Ectodermal cell (in vitro differentiated cells): Measurements from ENCODE around the gene PARD6B.

Experiments
- H3K27ac ChIP-seq: 2 replicates; pipeline ENCODE4 v1.7.0; 2013; ENCODE audit warnings: mild to moderate bottlenecking, low read depth, low read length; ENCODE audit not compliant: insufficient read depth, poor library complexity, severe bottlenecking
- H3K27me3 ChIP-seq: 2 replicates; pipeline ENCODE4 v1.7.0; 2013; ENCODE audit warnings: mild to moderate bottlenecking, low read length; ENCODE audit not compliant: insufficient read depth, control insufficient read depth, poor library complexity, severe bottlenecking
- H3K36me3 ChIP-seq: one replicate; pipeline ENCODE4 v1.7.0; 2013; ENCODE audit warnings: low read length; ENCODE audit not compliant: control insufficient read depth, insufficient read depth
- H3K4me1 ChIP-seq: one replicate; pipeline ENCODE4 v1.7.0; 2013; ENCODE audit warnings: low read length; ENCODE audit not compliant: control insufficient read depth, insufficient read depth
- H3K4me3 ChIP-seq: 2 replicates; pipeline ENCODE4 v1.7.0; 2013; ENCODE audit warnings: low read depth, low read length, control low read depth; ENCODE audit not compliant: insufficient read depth
- H3K9me3 ChIP-seq: 2 replicates; pipeline ENCODE4 v1.7.0; 2013; ENCODE audit warnings: mild to moderate bottlenecking, low read length, moderate library complexity; ENCODE audit not compliant: control insufficient read depth
- WGBS, 2 experiments: methylation state at CpG; one replicate each; pipeline ENCODE4 v1.1.7; 2013; ENCODE audit warnings: missing lambda C conversion rate in 2 of 2; 5-methylcytosine and 5-hydroxymethylcytosine counted together

The PARD6B gene

GRCh38 chr20:50724851-50725723, 6.3 kb upstream of the PARD6B start:
- 45 to 46% methylated on average over 14 of the region's 14 CpGs for WGBS, 2 experiments
- peaks cover 16% of the 10 kb centered on the region for H3K4me1 ChIP-seq
- no peak overlapping the region for H3K4me3 ChIP-seq
- H3K9me3 ChIP-seq: no peaks in the 10 kb centered on the region
- H3K36me3 ChIP-seq: no peaks in the 10 kb centered on the region
- H3K27ac ChIP-seq: peak overlapping the region; percentile 40
- no peaks in the 10 kb centered on the region for H3K27me3 ChIP-seq

- no peaks in the 10 kb centered on the region for H3K36me3 ChIP-seq
- 89 to 92% methylated on average over 10 of the region's 10 CpGs for WGBS, 2 experiments
- no peak overlapping the region for H3K27ac ChIP-seq
- no peaks in the 10 kb centered on the region for H3K9me3 ChIP-seq
- H3K27me3 ChIP-seq: no peaks in the 10 kb centered on the region
- peaks cover 19% of the 10 kb centered on the region for H3K4me1 ChIP-seq
- no peak overlapping the region for H3K4me3 ChIP-seq
Observed at GRCh38 chr20:50725724-50726005, 5.7 kb upstream of the PARD6B start.

- WGBS, 2 experiments: 90 to 95% methylated on average over 3 to 4 of the region's 4 CpGs
- Histone ChIP-seq H3K9me3 (no peaks in the 10 kb centered on the region), H3K27ac (no peak overlapping the region), H3K4me3 (no peak overlapping the region), H3K4me1 (peaks cover 19% of the 10 kb centered on the region), H3K36me3 (no peaks in the 10 kb centered on the region), H3K27me3 (no peaks in the 10 kb centered on the region)
Observed at GRCh38 chr20:50726955-50727791, 4.2 kb upstream of the PARD6B start.

- WGBS, 2 experiments: 92 to 94% methylated on average over 8 of the region's 8 CpGs
- H3K4me1 ChIP-seq: peaks cover 19% of the 10 kb centered on the region
- H3K27me3 ChIP-seq: no peaks in the 10 kb centered on the region
Observed at GRCh38 chr20:50727792-50728485, 3.4 kb upstream of the PARD6B start.

GRCh38 chr20:50728486-50728980, 2.8 kb upstream of the PARD6B start:
- H3K4me1 ChIP-seq: peaks cover 19% of the 10 kb centered on the region
- H3K27ac ChIP-seq: no peak overlapping the region
- no peak overlapping the region for H3K4me3 ChIP-seq
- H3K27me3 ChIP-seq: no peaks in the 10 kb centered on the region
- no peaks in the 10 kb centered on the region for H3K36me3 ChIP-seq
- H3K9me3 ChIP-seq: no peaks in the 10 kb centered on the region
- WGBS, 2 experiments: 96 to 97% methylated on average over 4 of the region's 4 CpGs

More at GRCh38 chr20:50727792-50728485, 3.4 kb upstream of the PARD6B start:
- no peak overlapping the region for H3K27ac ChIP-seq
- no peak overlapping the region for H3K4me3 ChIP-seq
- H3K9me3 ChIP-seq: no peaks in the 10 kb centered on the region
- no peaks in the 10 kb centered on the region for H3K36me3 ChIP-seq

- no peaks in the 10 kb centered on the region for H3K9me3 ChIP-seq
- 86 to 92% methylated on average over 10 to 11 of the region's 11 CpGs for WGBS, 2 experiments
- no peaks in the 10 kb centered on the region for H3K36me3 ChIP-seq
- H3K27ac ChIP-seq: no peak overlapping the region
- H3K4me1 ChIP-seq: peaks cover 22% of the 10 kb centered on the region
- no peaks in the 10 kb centered on the region for H3K27me3 ChIP-seq
- H3K4me3 ChIP-seq: no peak overlapping the region
Observed at GRCh38 chr20:50728981-50729874, 2.2 kb upstream of the PARD6B start.

GRCh38 chr20:50729901-50730764, 1.2 kb upstream of the PARD6B start:
- Histone ChIP-seq H3K27ac (peak overlapping the region; percentile 86), H3K4me3 (peak overlapping the region; percentile 67), H3K36me3 (no peaks in the 10 kb centered on the region), H3K9me3 (no peaks in the 10 kb centered on the region), H3K4me1 (peaks cover 13% of the 10 kb centered on the region), H3K27me3 (no peaks in the 10 kb centered on the region)
- 36% methylated on average over 21 of the region's 21 CpGs for WGBS, 2 experiments

GRCh38 chr20:50730765-50731054, 670 bp upstream of the PARD6B start:
- peak overlapping the region; percentile 67 for H3K4me3 ChIP-seq
- 0% methylated on average over 35 of the region's 35 CpGs for WGBS, 2 experiments
- peaks cover 11% of the 10 kb centered on the region for H3K4me1 ChIP-seq
- peak overlapping the region; percentile 86 for H3K27ac ChIP-seq
- no peaks in the 10 kb centered on the region for H3K9me3 ChIP-seq
- H3K36me3 ChIP-seq: no peaks in the 10 kb centered on the region
- no peaks in the 10 kb centered on the region for H3K27me3 ChIP-seq
